Endodermal cell (in vitro differentiated cells): ENCODE data around the gene IFIH1. TPM values are rescaled to one million over a fixed set of nuclear protein-coding genes. Genes with fewer than 3 reads are reported as not detected.

Experiments used
- DNase-seq: peaks from one replicate; pipeline ENCODE4 v3.0.0-alpha.2; 2017
- H3K27ac ChIP-seq: 2 replicates; pipeline ENCODE4 v1.5.1; 2013; ENCODE audit warnings: mild to moderate bottlenecking, low read depth, low read length, moderate library complexity
- H3K27me3 ChIP-seq: 2 replicates; pipeline ENCODE4 v1.6.1; 2013; ENCODE audit warnings: mild to moderate bottlenecking, low read length, moderate library complexity; ENCODE audit not compliant: insufficient read depth, control insufficient read depth, poor library complexity, severe bottlenecking
- H3K36me3 ChIP-seq: 2 replicates; pipeline ENCODE4 v1.7.0; 2013; ENCODE audit warnings: mild to moderate bottlenecking, low read length, moderate library complexity; ENCODE audit not compliant: control insufficient read depth, insufficient read depth
- H3K4me1 ChIP-seq: one replicate; pipeline ENCODE4 v1.7.0; 2013; ENCODE audit warnings: low read length; ENCODE audit not compliant: control insufficient read depth, insufficient read depth
- H3K4me3 ChIP-seq: 2 replicates; pipeline ENCODE4 v1.5.1; 2013; ENCODE audit warnings: mild to moderate bottlenecking, low read length, moderate library complexity
- H3K9ac ChIP-seq: 2 replicates; pipeline ENCODE4 v1.6.1; 2013; ENCODE audit warnings: mild to moderate bottlenecking, low read length, moderate library complexity; ENCODE audit not compliant: poor library complexity, severe bottlenecking; ENCODE audit errors: extremely low read depth
- H3K9me3 ChIP-seq: 2 replicates; pipeline ENCODE4 v1.6.1; 2013; ENCODE audit warnings: mild to moderate bottlenecking, low read length, moderate library complexity; ENCODE audit not compliant: control insufficient read depth
- H3K27ac Mint-ChIP-seq: 2 replicates; pipeline ENCODE4 v1.8.0; 2020; ENCODE audit warnings: mixed read lengths
- H3K27me3 Mint-ChIP-seq: 2 replicates; pipeline ENCODE4 v1.8.0; 2021; ENCODE audit warnings: mild to moderate bottlenecking, mixed read lengths; ENCODE audit not compliant: insufficient read depth
- H3K36me3 Mint-ChIP-seq: 2 replicates; pipeline ENCODE4 v1.8.0; 2020; ENCODE audit warnings: low read depth, mixed read lengths
- H3K4me1 Mint-ChIP-seq: 2 replicates; pipeline ENCODE4 v1.8.0; 2020; ENCODE audit warnings: mixed read lengths
- H3K4me3 Mint-ChIP-seq: 2 replicates; pipeline ENCODE4 v1.8.0; 2020; ENCODE audit warnings: mild to moderate bottlenecking, moderate library complexity, mixed read lengths
- H3K9me3 Mint-ChIP-seq: 2 replicates; pipeline ENCODE4 v1.8.0; 2020; ENCODE audit warnings: mild to moderate bottlenecking, mixed read lengths
- CTCF ChIP-seq: fragments of 200-600 bp; sonication (generic); conservative IDR thresholded peaks from 2 replicates; pipeline ENCODE4 v1.5.0; 2021; ENCODE audit warnings: antibody characterized with exemption, mild to moderate bottlenecking
- WGBS, 2 experiments: methylation state at CpG; one replicate each; pipeline versions ENCODE4 v1.1.5 to v1.1.7; 2013; ENCODE audit warnings: missing lambda C conversion rate in 2 of 2, mixed read lengths in 1 of 2; ENCODE audit not compliant: insufficient coverage in 1 of 2, insufficient read length in 1 of 2; 5-methylcytosine and 5-hydroxymethylcytosine counted together
- total RNA-seq, 2 donors: library from RNA; stranded (reverse); fragmentation: NEBNext Ultra II Directional in 1 of 2; extraction: Animal tissue kit (Norgen Biotek cat#: 25700) in 1 of 2; gene quantifications; 2 replicates in 1 of 2; 3 replicates in 1 of 2; pipeline ENCODE4 v1.2.1, GENCODE V29; 2021

IFIH1 gene
- total RNA-seq, 2 donors from 2014 or later: 0.13 to 0.15 TPM

- H3K4me1 Mint-ChIP-seq: peaks cover 9% of the 10 kb centered on the region
- no peaks in the 10 kb centered on the region for H3K36me3 ChIP-seq
- H3K27ac ChIP-seq: no peak overlapping the region
- peaks cover 36% of the 10 kb centered on the region for H3K27me3 ChIP-seq
- no peak overlapping the region for H3K9ac ChIP-seq
- no peak overlapping the region for H3K27ac Mint-ChIP-seq
- no peak for DNase-seq
- no peak overlapping the region for H3K4me3 Mint-ChIP-seq
- no peaks in the 10 kb centered on the region for H3K9me3 Mint-ChIP-seq
- no peak overlapping the region for H3K4me3 ChIP-seq
- no peak for TF ChIP-seq CTCF
- no peaks in the 10 kb centered on the region for H3K9me3 ChIP-seq
- H3K4me1 ChIP-seq: no peaks in the 10 kb centered on the region
- no peaks in the 10 kb centered on the region for H3K36me3 Mint-ChIP-seq
- 91 to 100% methylated on average over 2 to 3 of the region's 3 CpGs for WGBS, 2 experiments
- H3K27me3 Mint-ChIP-seq: peaks cover 30% of the 10 kb centered on the region
Measured at GRCh38 chr2:162342321-162342720, 23.8 kb upstream of the IFIH1 start.

- H3K4me1 Mint-ChIP-seq: peaks cover 9% of the 10 kb centered on the region
- H3K9me3 Mint-ChIP-seq: no peaks in the 10 kb centered on the region
- peaks cover 30% of the 10 kb centered on the region for H3K27me3 Mint-ChIP-seq
Measured at GRCh38 chr2:162340822-162341221, 22.3 kb upstream of the IFIH1 start.

GRCh38 chr2:162337868-162338267, 19.4 kb upstream of the IFIH1 start:
- DNase-seq: no peak
- no peak for TF ChIP-seq CTCF
- H3K4me1 Mint-ChIP-seq: no peaks in the 10 kb centered on the region
- no peaks in the 10 kb centered on the region for H3K9me3 Mint-ChIP-seq
- H3K27me3 Mint-ChIP-seq: peaks cover 27% of the 10 kb centered on the region
- 85% methylated on average over 2 of the region's 2 CpGs; no CpG with 5 or more reads in 1 of the 2 experiments for WGBS, 2 experiments
- H3K9me3 ChIP-seq: no peaks in the 10 kb centered on the region
- no peak overlapping the region for H3K4me3 Mint-ChIP-seq
- H3K36me3 Mint-ChIP-seq: no peaks in the 10 kb centered on the region
- no peak overlapping the region for H3K9ac ChIP-seq
- no peaks in the 10 kb centered on the region for H3K4me1 ChIP-seq
- no peak overlapping the region for H3K27ac Mint-ChIP-seq
- no peak overlapping the region for H3K4me3 ChIP-seq
- peaks cover 37% of the 10 kb centered on the region for H3K27me3 ChIP-seq
- no peaks in the 10 kb centered on the region for H3K36me3 ChIP-seq
- H3K27ac ChIP-seq: no peak overlapping the region

More at GRCh38 chr2:162340822-162341221, 22.3 kb upstream of the IFIH1 start:
- Histone ChIP-seq H3K9ac (no peak overlapping the region), H3K36me3 (no peaks in the 10 kb centered on the region), H3K4me1 (no peaks in the 10 kb centered on the region), H3K4me3 (no peak overlapping the region), H3K27me3 (peaks cover 42% of the 10 kb centered on the region), H3K9me3 (no peaks in the 10 kb centered on the region), H3K27ac (no peak overlapping the region)
- Mint-ChIP-seq H3K4me3 (no peak overlapping the region), H3K36me3 (no peaks in the 10 kb centered on the region), H3K27ac (no peak overlapping the region)
- DNase-seq: no peak
- TF ChIP-seq CTCF: no peak
